ENCODE results near the gene RTL10.
"Not testable (repeated sequence)": the region's sequence is repeated elsewhere in the genome, so short reads cannot be mapped to it uniquely, and the experiment has no call there.

The RTL10 gene

DNA sequence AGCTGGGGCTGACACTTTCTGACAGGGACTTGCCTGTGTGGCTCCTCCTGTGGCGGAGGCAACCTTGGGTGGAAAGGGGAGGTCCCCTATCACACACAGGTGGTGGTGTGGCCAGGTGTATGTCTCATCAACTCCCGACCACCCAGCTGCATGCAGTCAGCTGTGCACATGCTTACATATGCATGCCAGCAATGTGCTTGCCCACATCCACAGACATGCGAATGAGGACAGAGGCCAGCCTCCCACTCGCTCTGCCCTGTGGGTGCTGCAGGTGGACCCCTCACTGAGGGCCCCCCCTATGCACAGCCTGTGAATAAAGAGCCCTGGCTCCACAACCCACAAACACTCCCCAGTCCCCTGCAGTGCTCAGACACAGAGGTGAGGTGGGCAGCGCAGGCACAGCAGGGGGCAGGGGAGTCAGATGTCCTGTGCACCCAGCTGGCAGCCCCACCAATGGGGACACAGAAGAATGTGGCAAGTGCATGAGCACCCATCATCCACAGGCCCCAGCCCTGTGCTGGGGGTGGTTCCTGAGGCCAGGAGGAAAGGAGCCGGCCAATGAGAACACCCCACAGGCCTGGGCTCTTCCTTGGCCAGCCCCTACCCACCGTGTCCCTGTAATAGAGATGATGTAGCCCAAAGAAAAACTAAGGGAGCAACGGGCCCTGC lies 9.5 kb downstream of the RTL10 start:
- DNase-seq (ENCODE audit: low read depth in 3 of 3, low spot score in 1 of 3): no peak

DNA sequence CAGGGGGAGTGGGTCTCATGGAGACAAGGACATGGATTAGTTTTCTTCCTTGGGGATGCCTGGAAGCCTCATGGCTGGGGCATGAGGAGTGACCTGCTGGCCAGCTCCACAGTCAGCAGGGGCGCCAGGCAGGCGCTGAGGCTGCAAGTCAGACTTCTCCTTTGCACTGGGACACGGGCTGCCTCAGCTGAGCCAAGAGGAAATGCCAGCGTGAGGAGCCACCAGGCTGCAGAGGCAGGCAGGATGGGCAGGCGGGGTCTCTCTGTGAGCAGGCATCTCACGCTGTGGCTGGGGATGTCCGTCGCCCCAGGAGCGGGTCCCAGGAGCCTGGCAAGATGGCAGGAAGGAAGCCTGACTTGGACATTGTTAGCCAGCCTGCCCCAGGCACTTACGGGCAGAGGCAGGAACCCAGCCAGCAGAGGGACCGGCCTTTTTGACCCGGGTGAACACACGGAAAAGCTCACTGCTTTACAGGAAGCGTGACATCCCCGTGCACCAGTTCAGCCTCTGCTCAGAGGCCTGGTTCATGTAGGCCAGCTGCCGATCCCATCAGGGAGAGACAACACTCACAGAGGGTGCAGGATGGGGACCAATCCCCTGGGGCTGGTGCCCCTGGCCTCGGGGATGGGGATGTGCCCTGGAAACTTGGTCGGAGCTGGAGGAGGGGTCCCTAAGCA lies 10.2 kb downstream of the RTL10 start:
- no peak for DNase-seq (ENCODE audit: low read depth in 3 of 3, low spot score in 1 of 3)

DNA sequence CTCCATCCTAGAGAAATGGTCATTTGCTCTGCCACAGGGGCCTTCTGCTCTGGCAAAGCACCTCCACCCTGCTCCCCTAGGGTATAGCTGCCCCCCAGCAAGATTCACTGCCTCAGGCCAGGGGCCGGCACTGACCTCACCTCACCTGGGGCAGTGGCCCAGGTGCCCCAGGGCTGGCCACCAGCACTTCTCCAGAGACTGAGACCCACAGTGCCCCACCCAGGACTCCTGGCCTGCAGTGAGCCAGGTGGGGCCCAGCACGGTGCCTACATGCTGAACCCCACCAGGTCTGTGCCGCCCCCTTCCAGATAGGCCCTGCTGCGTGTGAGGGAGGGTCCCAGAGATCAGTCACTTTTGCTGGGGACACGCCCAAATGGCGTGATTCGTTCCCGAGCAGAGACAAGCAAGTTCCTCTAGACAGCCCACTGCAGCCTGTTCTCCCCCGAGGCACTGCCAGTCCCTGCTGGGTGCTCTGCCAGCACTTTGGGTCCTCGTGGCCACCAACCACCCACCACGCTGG lies 10.8 kb downstream of the RTL10 start:
- DNase-seq (ENCODE audit: low read depth in 3 of 3, low spot score in 1 of 3): no peak

DNA sequence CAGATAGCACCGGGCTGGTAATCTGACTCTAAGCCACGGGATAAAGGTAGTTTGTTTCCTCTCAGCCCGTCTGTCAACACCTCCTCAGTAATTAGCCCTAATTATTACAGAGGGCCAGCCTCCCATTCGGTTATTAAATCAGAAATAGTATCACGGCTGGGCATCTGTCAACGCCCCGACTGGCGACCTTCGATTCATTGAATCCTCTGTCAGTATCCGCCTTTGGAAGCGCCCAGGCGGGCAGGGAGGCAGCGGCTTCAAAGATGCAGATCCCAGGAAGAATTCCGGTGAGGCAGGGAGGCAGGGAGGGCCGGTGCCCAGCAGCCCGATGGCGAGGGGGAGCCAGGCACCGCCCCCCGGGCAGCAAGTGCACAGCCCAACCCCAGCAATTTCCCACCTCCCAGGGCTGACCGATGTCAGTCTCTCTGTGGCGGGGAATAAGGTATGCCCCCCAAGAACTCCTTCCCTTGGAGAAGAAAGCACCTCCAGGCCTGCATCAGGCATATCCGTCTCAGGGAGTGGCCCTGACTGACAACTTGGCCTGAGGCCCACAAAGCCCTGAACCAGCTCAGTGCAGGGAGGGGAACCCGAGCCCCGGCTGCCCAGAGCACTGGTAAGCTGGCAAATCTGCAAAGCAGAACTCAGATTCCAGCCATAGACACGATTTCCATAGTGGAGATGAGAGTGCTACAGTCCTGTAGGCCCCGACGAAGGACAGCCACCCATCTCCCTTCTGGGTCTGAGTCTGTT lies 11.4 kb downstream of the RTL10 start:
- no peak for DNase-seq (ENCODE audit: low read depth in 3 of 3, low spot score in 1 of 3)

DNA sequence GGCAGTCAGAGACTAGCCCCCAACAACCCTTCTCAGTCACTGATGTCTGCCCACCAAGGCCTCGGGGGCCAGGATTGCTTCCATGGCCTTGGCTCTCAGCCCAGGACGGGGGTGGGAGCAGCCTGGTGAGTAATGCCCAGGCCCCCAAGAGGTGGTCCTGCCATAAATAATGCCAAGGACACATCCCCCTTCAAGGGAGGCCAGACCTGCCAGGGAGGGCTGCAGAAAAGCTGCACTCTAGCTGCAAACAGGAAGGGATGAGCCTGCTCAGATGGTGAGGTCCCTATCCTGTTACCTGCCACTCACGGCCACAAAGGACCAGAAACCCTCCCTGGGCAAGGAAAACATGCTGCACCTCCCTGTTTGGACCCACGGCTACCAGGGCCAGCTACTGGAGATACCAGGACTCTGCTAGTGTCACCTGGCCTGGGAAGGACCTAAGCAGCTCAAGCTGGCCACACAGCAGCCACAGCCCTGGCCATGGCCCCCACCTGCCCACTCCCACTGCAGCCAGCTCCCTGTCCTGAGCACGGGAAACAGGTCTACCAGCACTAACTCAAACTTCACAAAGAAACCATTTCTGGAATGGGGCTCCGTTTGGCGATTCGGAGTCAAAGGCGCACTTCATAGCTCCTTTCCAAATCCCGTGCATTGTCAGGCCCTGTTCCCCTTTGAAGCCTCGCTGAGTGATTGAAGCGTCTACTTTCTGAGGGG lies 12.1 kb downstream of the RTL10 start:
- DNase-seq (ENCODE audit: low read depth in 3 of 3, low spot score in 1 of 3): no peak

GRCh38 chr22:19841641-19842392 lies 12.9 kb downstream of the RTL10 start:
- no peak for DNase-seq (ENCODE audit: low read depth in 3 of 3, low spot score in 1 of 3)

DNA sequence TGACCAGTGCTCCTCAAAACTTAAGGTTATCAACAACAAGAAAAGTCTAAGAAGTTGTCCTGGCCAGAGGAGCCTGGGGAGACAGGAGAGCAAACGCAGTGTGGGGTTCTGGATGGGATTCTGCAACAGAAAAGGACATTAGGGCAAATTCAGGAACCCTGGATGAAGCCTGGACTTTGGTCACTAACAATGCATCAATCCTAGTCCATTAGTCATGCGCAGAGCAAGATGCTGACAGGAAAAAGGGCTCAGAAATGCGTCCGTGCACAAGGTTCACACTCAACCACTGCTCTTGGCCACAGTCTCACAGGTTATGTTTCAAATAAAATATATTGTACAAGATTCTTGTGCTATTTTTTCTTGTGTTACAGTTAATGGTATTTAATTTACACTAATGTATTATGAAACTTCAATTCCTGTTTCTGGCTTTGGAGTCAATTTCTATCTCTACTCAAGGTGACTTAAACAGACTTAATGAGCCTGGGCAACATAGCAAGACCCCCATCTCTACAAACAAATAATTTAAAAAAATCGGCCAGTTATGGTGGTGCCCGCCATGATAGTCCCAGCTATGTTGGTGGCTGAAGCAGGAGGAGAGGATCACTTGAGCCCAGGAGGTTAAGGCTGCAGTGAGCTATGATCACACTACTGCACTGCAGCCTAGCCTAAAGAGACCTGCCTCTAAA lies 13.6 kb downstream of the RTL10 start:
- DNase-seq (ENCODE audit: low read depth in 3 of 3, low spot score in 1 of 3): no peak

DNA sequence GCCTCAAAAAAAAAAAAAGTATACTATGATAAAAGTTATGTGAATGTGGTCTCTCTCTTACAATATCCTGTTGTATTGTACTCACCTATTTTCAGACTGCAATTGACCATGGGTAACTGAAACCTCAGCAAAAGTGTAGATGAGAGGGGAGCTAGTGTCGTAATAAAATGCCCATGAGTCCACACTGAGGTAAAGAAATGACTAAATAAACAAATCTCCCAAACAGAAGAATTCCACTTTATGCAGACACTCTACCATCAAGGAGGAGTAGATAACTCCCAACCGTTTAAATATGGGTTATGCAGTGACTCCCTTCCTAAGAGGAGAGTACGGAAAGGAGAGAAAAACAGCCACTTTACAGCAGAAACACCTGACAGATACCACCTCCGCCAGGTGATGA lies 14.6 kb downstream of the RTL10 start:
- DNase-seq (ENCODE audit: low read depth in 3 of 3, low spot score in 1 of 3): no peak

GRCh38 chr22:19837915-19838314 lies 16.8 kb downstream of the RTL10 start:
- no peak for DNase-seq (ENCODE audit: low read depth in 3 of 3, low spot score in 1 of 3)

DNA sequence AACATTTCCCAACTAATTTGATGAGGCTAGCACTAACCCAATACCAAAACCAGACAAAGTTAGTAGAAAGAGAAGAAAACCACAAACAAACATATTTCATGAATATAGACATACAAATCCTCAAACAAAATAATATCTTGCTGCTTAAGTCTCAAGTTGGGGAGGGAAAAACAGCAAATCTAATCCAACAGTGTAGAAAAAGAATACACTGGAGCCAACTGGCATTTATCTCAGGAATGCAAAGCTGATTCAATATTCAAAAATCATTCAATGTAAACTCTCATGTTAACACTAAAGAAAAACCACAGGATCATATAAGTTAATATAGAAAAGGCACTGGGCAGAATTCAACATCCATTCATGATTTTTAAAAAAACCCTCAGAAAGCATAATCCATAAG lies 18.2 kb downstream of the RTL10 start:
- DNase-seq (ENCODE audit: low read depth in 3 of 3, low spot score in 1 of 3): no peak

- DNase-seq (ENCODE audit: low read depth in 3 of 3, low spot score in 1 of 3): no peak
Observed at GRCh38 chr22:19834599-19834998, 20.1 kb downstream of the RTL10 start.

GRCh38 chr22:19833327-19833726 lies 21.3 kb downstream of the RTL10 start:
- DNase-seq (ENCODE audit: low read depth in 3 of 3, low spot score in 1 of 3): not testable (repeated sequence)

DNA sequence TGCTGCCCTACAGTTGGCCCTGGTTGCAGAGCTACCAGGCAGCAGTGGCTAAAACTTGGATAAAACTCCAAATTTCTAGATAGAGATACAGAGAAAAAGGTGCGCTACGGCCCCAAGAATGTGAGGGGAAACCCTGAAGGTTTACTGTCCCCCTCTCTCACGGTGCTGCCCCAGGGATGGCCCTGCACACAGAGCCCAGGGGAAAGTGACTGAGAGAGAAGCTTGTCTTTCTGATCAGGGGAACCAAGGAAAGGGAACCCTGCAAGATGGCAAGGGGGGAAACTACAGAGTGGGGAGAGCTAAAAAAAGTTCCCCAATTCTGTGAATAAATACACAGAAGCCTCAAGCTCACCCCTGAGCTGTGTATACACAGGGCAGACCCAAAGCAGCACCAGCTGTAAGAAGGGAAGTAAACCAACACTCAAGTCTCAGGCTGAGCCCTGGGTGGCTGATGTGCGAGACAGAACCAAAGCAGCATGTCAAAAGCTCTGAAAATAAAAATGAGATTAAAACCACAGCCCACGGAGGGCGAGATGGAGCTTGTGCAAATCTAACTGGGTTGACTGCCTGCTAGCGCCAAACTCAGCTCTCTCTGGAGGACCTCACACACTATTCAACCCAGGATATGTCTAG lies 22.1 kb downstream of the RTL10 start:
- DNase-seq (ENCODE audit: low read depth in 3 of 3, low spot score in 1 of 3): no peak

DNA sequence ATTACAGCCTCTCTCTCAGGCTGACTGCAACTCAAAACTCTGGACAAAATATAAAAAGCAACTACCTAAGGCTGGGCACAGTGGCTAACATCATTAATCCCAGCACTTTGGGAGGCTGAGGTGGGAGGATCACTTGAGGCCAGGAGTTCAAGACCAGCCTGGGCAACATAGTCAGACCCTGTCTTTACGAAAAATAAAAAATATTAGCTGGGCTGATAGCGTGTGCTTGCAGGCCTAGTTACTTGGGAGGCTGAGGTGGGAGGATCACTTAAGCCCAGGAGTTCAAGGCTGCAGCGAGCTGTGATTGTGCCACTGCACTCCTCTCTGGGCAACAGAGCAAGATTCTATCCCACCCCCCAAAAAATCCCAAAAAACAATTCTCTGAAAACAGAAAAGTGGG lies 22.7 kb downstream of the RTL10 start:
- DNase-seq (ENCODE audit: low read depth in 3 of 3, low spot score in 1 of 3): not testable (repeated sequence)

- no peak for DNase-seq (ENCODE audit: low read depth in 3 of 3, low spot score in 1 of 3)
Observed at GRCh38 chr22:19831016-19831415, 23.7 kb downstream of the RTL10 start.

GRCh38 chr22:19828035-19828401 lies 26.7 kb downstream of the RTL10 start:
- DNase-seq (ENCODE audit: low read depth in 3 of 3, low spot score in 1 of 3): no peak

- no peak for DNase-seq (ENCODE audit: low read depth in 3 of 3, low spot score in 1 of 3)
Observed at GRCh38 chr22:19827341-19828034, 27.2 kb downstream of the RTL10 start.

DNA sequence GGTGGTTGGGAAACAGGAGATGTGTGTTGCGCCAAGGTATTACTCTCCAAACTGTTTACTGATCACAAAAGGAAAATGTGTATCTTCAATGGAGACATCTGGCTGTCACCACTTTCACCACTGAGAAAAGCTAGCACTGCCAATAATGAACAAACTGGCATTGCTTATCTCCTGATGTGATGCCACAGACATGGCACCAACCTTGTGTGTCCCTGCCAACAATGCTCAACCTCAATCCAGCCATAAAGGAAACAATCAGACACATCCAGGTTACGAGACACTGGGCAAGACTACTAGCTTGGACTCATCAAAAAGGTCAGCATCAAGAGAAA lies 28.1 kb downstream of the RTL10 start:
- no peak for DNase-seq (ENCODE audit: low read depth in 3 of 3, low spot score in 1 of 3)

GRCh38 chr22:19825904-19826618 lies 28.6 kb downstream of the RTL10 start:
- DNase-seq (ENCODE audit: low read depth in 3 of 3, low spot score in 1 of 3): no peak

Data from stimulated activated CD4-positive, alpha-beta T cell treated with anti-CD3 and anti-CD28 coated beads, TNF-alpha, amount 100 ng/mL, for 1 hour (primary cell).